Body of pancreas (tissue), 4 donors: ENCODE results near the gene IFNA5.

ENCODE experiments used
- POLR2A ChIP-seq, 3 donors: fragments of 450-650 bp; IDR thresholded peaks; one replicate each; pipeline ENCODE4 v1.6.1; 2016; ENCODE audit warnings: antibody characterized with exemption in 3 of 3, mild to moderate bottlenecking in 2 of 3
- TF ChIP-seq, protein P1 (sequence below), 7 experiments: fragments of 450-650 bp in 4 of 7; fragments of 200-600 bp in 3 of 7; sonication (generic) in 3 of 7; IDR thresholded peaks; one replicate each; pipeline ENCODE4 v1.5.1; 2016 to 2019; ENCODE audit warnings: antibody characterized with exemption in 7 of 7

- TF ChIP-seq, protein P1, sequence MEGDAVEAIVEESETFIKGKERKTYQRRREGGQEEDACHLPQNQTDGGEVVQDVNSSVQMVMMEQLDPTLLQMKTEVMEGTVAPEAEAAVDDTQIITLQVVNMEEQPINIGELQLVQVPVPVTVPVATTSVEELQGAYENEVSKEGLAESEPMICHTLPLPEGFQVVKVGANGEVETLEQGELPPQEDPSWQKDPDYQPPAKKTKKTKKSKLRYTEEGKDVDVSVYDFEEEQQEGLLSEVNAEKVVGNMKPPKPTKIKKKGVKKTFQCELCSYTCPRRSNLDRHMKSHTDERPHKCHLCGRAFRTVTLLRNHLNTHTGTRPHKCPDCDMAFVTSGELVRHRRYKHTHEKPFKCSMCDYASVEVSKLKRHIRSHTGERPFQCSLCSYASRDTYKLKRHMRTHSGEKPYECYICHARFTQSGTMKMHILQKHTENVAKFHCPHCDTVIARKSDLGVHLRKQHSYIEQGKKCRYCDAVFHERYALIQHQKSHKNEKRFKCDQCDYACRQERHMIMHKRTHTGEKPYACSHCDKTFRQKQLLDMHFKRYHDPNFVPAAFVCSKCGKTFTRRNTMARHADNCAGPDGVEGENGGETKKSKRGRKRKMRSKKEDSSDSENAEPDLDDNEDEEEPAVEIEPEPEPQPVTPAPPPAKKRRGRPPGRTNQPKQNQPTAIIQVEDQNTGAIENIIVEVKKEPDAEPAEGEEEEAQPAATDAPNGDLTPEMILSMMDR (IDR thresholded peaks at IDR 0.05) = no peak
- no peak for TF ChIP-seq POLR2A (IDR thresholded peaks at IDR 0.05)
Observed at GRCh38 chr9:21268347-21268657, 36.8 kb downstream of the IFNA5 start.
